HEK293T (cell line): ENCODE measurements around the gene FABP3.

Experiments
- ARNT ChIP-seq: fragments of 450-650 bp; IDR thresholded peaks from 2 replicates; pipeline ENCODE4 v1.6.1; 2017; ENCODE audit warnings: mild to moderate bottlenecking
- BHLHE40 ChIP-seq: fragments of 450-650 bp; IDR thresholded peaks from 2 replicates; pipeline ENCODE4 v1.6.1; 2016; ENCODE audit warnings: mild to moderate bottlenecking, moderate library complexity, borderline replicate concordance
- FOXK2 ChIP-seq: fragments of 450-650 bp; IDR thresholded peaks from 2 replicates; pipeline ENCODE4 v1.6.1; 2016; ENCODE audit warnings: mild to moderate bottlenecking
- FOXM1 ChIP-seq: fragments of 450-650 bp; IDR thresholded peaks from 2 replicates; pipeline ENCODE4 v1.6.1; 2017; ENCODE audit warnings: mild to moderate bottlenecking, borderline replicate concordance
- L3MBTL2 ChIP-seq: fragments of 450-650 bp; conservative IDR thresholded peaks from 2 replicates; pipeline ENCODE4 v1.6.1; 2016; ENCODE audit warnings: mild to moderate bottlenecking
- SP1 ChIP-seq: fragments of 450-650 bp; IDR thresholded peaks from 2 replicates; pipeline ENCODE4 v1.6.1; 2017
- ZNF384 ChIP-seq: fragments of 450-650 bp; IDR thresholded peaks from 2 replicates; pipeline ENCODE4 v1.6.1; 2016

GRCh38 chr1:31389616-31390015, 16.7 kb upstream of the FABP3 start:
- no peak for TF ChIP-seq FOXK2
- TF ChIP-seq FOXM1: no peak
- no peak for TF ChIP-seq ARNT
- no peak for TF ChIP-seq L3MBTL2
- TF ChIP-seq SP1: no peak
- no peak for TF ChIP-seq ZNF384
- TF ChIP-seq BHLHE40: no peak
